Activated CD4-positive, alpha-beta T cell treated with anti-CD3 and anti-CD28 coated beads, Interleukin-2, amount 50 U/mL, for 4 hours (primary cell): ENCODE data around the gene OR51S1.
"Not testable (repeated sequence)": the region's sequence is repeated elsewhere in the genome, so short reads cannot be mapped to it uniquely, and the experiment has no call there.

Experiments
- DNase-seq, 2 experiments: peaks; one replicate each; pipeline ENCODE4 v3.0.0-alpha.2; 2020

The OR51S1 gene, protein sequence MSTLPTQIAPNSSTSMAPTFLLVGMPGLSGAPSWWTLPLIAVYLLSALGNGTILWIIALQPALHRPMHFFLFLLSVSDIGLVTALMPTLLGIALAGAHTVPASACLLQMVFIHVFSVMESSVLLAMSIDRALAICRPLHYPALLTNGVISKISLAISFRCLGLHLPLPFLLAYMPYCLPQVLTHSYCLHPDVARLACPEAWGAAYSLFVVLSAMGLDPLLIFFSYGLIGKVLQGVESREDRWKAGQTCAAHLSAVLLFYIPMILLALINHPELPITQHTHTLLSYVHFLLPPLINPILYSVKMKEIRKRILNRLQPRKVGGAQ

DNA sequence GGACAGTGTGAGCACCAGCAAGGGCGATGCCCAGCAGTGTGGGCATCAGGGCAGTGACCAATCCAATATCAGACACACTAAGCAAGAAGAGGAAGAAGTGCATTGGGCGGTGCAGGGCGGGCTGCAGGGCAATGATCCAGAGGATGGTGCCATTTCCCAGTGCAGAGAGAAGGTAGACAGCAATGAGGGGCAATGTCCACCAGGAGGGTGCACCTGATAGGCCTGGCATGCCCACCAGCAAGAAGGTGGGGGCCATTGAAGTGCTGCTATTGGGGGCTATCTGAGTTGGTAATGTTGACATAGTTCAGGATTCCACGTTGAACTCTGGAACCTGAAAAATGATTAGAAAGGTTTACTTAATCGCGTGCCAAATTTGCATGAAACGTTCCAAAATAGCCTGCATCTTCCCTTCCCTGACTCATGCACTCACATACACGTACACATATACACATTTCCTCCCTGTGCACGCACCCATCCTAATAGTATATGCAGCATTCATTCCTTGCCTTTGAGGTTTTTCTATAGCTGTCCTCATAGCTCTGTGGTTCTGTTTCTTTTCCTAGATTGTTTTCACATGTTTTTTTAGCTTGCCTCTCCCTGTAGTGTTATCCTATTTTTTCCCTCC, at the start of gene OR51S1:
Gene OR51S1, minus strand, starts transcription at position 301 of the 625 bp plus-strand sequence. Its CDS starts 0 bp downstream, at position 301.
- DNase-seq = no peak

DNA sequence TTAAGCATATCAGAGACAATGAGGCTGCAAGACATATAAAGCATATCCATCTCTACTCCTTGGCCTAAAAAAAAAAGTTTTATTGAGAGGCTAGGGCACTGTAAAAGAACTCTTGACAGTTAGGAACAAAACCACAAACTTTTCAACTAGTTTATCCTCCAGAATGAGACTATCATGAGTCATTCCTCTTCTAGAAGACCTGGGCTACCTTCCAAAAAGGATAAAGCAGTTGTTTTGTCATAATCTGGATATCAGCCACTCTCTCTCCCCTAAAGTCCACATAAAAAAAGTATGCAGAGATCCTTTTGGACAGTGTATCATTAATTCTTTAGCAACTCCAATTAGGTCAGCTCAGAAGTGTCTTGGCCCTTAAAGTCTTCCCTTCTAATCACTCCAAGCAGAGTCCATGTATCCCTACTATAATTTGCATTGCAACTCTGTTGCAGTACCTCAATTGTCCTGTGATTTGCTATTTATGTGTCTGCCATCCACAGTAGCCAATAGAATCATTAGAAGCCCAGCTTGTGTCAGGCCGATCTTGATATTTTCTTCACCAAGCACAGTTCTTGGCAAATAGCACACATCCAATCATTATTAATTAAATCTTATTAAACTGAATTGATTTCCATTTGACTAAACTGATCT, 43.1 kb upstream of the OR51S1 start:
- DNase-seq = no peak

DNA sequence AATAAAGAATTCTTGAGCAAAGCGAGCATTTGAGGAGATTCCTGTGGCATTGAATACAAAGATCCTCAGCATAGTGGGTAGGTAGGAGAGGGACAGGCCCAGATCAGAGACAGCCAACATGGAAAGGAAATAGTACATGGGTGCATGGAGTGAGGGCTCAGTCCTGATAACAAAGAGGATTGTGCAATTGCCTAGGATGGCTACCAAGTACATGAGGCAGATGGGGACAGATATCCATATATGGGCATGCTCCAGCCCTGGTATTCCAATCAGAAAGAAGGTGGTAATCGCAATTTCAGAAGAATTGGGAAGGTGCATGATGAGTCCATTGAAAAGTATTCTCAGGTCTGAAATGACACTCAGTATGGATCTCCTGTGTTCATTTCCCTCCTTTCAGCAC, 41.3 kb upstream of the OR51S1 start:
- no peak for DNase-seq

DNA sequence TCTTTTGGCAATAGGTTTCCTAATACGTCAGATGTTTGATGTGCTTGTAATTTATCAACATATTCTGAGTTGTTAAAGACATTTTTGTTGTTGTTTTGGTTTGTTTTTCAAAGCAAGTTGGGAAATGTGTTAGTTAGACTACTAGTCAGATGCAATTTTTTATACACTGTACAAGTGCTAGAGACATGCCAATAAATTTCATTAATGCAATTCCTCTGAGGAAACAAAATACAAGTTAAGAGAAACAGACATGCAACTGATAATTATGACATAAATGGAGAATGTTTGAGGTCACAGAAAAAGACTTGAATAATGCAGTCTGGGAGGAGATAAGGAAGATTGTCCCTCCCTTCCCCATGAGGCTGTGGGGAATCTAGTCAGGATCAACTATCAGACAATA, 38.6 kb upstream of the OR51S1 start:
- DNase-seq = no peak

DNA sequence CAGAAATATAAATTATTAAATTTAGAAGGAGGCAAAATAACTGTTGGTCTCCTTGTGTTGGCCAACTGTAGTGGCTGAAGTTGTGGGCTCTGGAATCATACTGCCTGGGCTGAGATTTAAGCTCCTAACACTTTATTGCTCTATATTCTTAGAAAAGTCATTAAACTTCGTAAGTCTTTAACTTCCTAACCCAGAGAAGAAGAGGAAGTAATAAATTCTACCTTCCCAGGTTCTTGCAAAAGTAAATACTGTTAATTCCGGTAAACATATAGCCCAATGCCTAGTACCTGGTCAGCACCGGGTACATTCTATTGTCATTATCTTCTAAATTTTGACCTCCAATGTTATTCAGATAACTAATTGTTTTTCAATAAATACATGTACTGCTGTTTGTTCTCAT, 37.2 kb upstream of the OR51S1 start:
- no peak for DNase-seq

DNA sequence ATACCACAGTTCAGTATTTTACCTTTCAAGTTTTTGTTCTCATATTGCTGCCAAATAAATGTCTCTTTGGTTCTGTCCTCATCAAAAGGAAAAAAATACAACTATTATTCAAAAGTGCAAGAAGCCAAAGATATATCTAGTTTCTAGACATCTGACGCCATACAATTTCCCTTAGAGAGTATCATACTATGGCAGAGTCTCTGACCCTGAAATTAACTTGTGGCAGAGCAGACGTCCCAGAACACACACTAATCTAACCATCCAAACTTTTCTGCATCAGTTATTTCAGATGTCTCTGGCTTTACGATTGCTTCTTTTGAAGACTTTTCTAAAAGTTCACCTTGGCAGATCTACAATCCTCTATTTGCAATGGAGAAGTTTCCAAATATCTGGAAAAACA, 35.4 kb upstream of the OR51S1 start:
- no peak for DNase-seq

DNA sequence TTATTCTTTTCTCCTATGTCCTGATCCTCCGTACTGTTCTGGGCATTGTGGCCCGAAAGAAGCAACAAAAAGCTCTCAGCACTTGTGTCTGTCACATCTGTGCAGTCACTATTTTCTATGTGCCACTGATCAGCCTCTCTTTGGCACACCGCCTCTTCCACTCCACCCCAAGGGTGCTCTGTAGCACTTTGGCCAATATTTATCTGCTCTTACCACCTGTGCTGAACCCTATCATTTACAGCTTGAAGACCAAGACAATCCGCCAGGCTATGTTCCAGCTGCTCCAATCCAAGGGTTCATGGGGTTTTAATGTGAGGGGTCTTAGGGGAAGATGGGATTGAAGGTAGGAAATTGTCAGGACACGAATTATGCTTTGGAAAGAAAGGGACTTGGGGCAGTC, 33.5 kb upstream of the OR51S1 start:
- no peak for DNase-seq

DNA sequence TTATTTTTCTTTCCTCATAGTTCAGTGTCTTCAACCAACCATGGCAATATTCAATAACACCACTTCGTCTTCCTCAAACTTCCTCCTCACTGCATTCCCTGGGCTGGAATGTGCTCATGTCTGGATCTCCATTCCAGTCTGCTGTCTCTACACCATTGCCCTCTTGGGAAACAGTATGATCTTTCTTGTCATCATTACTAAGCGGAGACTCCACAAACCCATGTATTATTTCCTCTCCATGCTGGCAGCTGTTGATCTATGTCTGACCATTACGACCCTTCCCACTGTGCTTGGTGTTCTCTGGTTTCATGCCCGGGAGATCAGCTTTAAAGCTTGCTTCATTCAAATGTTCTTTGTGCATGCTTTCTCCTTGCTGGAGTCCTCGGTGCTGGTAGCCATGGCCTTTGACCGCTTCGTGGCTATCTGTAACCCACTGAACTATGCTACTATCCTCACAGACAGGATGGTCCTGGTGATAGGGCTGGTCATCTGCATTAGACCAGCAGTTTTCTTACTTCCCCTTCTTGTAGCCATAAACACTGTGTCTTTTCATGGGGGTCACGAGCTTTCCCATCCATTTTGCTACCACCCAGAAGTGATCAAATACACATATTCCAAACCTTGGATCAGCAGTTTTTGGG, 33.0 kb upstream of the OR51S1 start, which contains the start of gene OR51T1:
Gene OR51T1, plus strand, starts transcription at position 41 of the 641 bp plus-strand sequence. Its CDS starts 0 bp downstream, at position 41.
- no peak for DNase-seq

DNA sequence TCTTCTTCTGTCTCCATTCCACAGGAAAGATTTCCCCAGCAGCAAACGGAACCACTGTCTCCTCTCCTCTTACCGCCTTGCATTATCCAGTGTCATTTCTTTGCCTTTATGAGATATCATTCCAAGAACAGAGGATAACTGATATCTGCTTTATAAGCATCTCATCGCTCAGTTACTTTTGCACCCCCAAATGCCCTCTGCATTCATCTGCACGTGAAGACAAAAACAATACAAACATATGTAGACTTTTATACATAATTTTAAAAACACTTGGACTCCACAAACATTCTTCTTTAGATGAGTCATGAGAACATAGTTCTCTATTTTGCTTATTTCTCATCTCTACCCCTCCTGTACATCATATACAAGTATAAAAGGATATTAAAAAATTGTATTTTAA, 32.2 kb upstream of the OR51S1 start:
- DNase-seq = no peak

DNA sequence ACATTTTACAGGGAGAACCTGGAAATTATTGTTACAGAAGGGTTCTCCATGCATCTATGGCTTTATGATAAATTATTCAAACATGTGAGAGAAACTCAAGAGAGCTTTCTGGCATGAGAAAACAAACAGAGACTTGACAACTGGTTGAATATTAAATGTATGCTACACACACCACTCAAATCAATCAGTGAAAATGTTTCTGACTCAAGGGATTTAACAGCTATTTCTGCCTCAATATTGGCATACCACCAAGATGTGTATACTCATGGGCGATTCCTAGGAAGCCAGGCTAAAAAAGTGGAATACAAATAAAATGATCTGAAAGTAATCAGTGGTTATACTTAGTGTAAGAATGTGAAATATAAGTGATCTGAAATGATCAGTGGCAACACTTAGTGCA, 16.8 kb upstream of the OR51S1 start:
- DNase-seq = no peak

DNA sequence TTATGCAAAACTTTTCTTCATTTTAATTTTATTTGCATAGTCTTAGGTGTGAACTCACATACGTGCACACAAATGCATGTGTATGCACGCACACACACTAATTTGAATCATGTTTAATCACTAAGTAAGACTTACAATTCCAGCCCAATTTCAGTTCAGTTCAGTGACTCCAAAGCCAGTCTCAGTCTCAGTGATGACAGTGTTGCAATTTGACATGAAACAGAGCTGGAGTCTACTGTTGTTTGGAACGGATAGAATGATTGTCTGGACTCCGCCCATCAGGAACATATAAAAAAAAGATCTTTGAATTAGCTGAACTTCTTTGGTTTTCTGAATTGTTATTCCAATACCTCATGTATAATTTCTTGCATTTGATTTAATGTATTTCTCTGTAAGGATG, 14.9 kb upstream of the OR51S1 start:
- no peak for DNase-seq

DNA sequence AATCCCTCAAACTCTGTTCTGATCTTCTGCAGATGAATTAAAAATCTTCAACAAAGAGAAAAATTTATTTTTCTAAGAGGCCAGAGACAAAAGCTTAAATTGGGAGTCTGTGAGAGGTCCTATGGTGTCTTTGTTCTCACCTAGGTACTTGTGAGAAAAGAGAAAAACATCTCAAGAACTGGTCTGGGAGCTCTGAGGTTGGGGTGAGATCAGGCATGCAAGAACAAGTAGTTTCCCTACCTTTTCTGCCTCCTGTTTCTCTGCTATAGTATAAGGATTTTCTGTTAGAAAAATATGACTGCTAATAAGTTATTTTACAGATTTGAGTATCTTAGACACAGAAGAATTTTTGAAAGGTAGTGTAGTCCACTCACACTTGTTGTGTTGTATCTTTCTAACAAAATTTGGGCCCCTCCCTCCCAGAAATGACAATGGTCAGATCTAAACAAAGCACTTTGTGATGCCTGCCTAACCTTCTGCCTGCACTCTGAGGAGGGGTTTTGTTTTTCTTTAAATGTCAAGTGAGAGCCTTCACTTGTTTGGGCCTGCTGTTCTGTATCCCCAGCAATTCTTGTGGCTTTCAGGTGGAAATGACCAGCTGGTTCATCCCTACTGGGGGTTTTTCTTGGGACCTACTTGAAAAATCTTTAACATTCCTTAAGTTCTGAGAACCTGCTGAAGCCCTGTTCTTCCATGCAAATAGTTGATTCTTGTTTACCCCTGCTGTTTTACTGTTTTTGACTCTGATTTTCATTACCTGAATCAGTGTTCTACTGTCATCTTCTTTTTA, 13.6 kb upstream of the OR51S1 start:
- no peak for DNase-seq

DNA sequence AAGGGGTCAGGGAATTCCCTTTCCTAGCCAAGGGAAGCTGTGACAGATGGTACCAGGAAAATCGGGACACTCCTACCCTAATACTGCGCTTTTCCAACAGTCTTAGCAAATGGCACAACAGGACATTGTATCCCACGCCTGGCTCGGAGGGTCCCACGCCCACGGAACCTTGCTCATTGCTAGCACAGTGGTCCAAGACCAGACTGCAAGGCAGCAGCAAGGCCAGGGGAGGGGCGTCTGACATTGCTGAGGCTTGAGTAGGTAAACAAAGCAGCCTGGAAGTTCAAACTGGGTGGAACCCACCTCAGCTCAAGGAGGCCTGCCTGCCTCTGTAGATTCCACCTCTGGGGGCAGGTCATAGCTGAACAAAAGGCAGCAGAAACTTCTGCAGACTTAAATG, 5.3 kb upstream of the OR51S1 start:
- DNase-seq = not testable (repeated sequence)

DNA sequence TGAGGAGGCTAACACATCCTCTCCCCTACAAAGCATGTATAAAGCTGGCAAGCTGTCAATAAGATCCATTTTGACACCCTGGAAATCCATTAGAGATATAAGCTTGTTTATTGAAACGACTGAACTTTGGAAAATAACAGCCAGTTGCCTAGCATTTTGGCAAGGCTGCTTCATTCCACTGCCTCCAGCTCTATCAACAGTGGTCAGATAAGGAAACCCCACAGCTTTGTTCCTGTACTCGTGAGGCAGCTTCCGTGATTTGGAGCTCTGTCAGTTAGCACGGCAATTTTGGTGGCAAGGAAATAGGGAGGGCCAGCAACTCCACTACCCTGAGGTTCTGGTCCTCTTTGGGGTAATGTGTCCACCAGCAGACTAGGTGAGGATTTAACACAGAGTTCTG, 2.0 kb upstream of the OR51S1 start:
- DNase-seq = no peak

DNA sequence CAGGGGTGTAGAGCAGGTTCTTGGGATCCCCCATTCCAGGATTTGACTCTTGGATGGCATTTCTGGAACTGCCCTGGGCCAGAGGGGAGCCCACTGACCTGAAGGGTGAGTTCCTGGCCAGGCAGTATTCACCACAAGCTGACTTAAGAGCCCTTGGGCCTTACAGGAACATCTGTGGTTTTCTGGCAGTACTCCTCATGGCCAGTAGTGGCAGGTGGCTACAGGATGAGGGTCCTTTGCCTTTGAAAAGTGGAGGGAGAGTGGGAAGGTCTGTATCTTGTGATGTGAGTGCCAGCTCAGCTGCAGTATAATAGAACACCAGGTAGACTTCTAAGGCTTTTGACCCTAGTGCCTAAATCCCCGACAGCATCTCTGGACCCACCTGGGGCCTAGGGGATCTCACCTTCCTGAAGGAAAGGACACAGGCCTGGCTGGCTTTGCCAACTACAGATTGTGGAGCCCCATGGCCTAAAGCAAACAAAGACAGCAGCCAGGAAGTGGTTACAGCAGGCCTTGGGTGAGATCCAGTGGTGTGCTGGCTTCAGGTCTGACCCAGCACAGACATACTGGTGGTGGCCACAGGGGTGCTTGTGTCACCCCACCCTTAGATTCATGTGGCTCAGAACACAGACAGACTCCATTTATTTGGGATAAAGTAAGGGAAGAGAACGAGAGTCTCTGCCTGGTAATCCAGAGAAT, 9.0 kb downstream of the OR51S1 start:
- DNase-seq = no peak

DNA sequence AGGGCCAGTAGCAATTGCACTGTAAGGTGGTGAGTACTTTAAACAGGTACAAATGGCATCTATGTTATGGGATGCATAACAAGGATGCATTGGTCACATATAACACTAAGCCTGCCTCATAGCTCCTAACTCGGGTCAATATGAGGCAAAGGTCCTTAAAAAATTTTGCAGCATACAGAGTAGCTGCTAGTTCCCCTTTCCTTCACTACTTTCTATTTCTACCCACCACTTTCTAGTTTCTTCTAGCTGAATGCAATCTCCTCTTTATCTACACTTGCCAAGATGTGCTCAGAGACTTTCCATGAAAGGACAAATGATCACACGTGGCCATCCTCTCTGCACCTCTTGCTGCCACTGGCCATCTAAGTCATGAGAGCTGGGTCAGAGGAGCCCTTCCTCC, 18.1 kb downstream of the OR51S1 start:
- DNase-seq = no peak

DNA sequence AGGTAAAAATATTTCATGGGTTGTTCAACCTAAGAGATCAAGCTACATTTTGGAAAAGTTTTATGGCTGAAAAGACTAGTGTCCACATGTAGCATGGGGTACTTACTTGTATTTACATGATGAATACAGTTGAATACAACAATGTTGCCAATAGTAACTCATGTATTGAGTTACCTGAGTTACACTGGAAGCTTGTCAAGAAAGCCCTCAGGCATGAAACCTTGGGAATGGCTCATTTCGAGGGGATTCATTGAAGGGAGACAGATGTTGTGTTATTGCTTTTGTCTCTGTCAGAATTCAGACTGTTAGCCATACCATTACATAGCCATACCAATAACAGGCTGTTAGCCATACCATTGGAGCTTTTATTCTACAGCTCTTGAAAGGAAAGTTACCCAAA, 18.7 kb downstream of the OR51S1 start:
- DNase-seq = no peak

DNA sequence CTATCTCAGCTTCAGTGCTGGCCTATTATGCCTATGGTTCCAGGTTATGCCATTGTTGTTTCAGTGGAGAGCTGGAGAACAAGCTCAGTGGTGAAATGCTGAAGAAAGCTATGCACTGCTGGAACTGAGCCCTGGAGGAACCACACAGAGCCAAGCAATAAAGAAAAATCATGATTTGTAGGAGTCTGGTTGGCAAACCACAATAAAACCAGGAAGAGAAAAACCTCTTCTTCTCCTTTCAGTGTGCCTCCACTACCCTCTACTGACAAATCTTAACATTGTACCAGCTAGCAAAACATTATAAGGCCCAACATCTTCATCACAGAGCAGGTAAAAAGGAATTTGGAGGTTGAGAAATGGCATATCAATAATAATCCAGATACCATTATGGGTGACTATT, 22.6 kb downstream of the OR51S1 start:
- DNase-seq = no peak

DNA sequence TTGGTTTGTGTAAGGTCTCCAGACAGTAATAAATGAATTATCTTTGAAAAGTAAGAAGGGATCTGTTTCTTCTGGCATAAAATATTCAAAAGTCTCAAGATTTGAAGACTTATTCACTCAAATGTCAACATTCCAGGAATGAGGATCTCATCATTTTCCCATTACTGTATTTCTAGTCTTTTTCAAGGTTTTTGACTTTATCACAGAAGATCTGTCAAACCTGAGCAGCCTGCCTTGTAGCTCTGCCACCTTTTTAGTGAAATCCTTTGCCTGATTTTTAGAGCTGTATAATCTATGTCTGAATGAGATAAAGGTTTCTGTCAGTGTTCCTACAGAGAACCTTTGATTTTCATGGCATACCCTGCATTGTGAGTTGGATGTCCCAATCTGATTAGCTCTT, 23.9 kb downstream of the OR51S1 start:
- DNase-seq = no peak

DNA sequence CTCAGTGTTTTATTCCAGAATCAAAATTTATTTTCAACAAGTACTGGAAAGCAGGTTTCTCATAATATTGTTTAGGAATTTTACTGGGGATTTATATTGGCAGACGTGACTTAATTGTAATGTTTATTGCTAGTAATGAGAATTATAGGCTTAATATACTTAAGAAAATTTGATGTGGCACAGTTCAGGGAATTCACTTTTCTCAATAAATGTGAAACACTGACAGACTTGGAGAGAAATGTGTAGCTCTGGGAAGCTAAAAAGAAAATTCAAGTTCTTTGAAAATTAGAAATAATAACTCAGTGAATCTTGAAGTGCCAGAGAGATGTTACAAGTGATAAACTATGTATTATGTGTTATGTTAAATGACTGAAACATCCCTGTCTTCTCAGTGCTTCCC, 28.0 kb downstream of the OR51S1 start, which contains the start of gene OR51F2:
Gene OR51F2, plus strand, starts transcription at position 301 of the 400 bp plus-strand sequence. CDS start 101 bp downstream, outside the sequence.
- no peak for DNase-seq

DNA sequence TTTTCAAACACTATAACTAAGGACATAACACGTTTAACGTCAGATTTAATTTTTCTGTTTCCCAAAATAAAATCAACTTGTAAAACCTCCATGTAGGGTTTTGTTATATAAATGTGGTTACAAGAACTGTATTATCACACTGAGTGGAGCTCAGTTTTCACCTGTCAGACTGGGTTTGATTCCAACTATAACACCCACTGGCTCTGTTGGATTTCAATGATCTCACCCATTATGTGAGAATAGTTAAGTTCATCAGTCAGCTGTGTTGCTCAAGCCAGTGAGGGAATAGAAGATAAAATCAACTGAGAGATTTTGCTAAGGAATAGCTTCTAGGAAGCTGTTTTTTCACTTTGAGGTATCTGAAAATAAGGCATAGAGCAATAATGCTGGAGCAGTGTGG, 39.8 kb downstream of the OR51S1 start:
- no peak for DNase-seq

DNA sequence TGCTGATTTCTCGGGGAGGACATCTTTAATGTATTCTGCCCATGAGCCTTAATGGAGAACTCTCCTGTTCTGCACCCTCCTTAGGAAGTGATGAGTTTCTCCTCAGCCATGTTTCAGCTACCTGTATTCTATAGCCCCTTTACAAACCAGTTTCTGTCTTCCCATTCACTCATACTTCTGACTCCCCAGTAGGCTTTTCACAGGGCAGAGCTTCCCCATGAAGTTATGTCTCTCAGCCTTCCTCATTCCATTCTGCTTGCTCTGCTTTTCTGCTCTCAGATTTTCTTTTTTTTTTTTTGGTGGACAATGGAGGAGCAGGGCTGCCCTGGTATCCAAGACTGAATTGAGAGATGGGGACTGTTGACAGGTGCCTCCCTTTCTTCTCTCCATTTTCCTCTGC, 40.5 kb downstream of the OR51S1 start:
- DNase-seq = no peak
